Measurements from ENCODE around the gene IGF2BP2.

GRCh38 chr3:185741586-185741985 is 83.3 kb downstream of the IGF2BP2 start:
- no peak for TF ChIP-seq POLR2A (IDR thresholded peaks at IDR 0.05)
- no peak for TF ChIP-seq CTCF (IDR thresholded peaks at IDR 0.05 in 8 of 11, conservative IDR thresholded peaks at IDR 0.05 in 3 of 11)
